Neural cell (in vitro differentiated cells): Measurements from ENCODE around the gene SLCO3A1. TPM values are rescaled to one million over a fixed set of nuclear protein-coding genes. Genes with fewer than 3 reads are reported as not detected.

Experiments
- H2AFZ ChIP-seq: fragments of 200-600, 300-800 bp; sonication (generic), shearing (Covaris generic); 2 replicates; pipeline ENCODE4 v1.6.0; 2014; ENCODE audit warnings: low read depth, mild to moderate bottlenecking, antibody characterized with exemption, low read length, moderate library complexity
- H3F3A ChIP-seq: fragments of 200-600 bp; shearing (Covaris generic); 2 replicates; pipeline ENCODE4 v1.6.1; 2016; ENCODE audit warnings: mild to moderate bottlenecking, moderate library complexity, mixed read lengths, antibody characterized with exemption, low read length; ENCODE audit not compliant: insufficient read depth, poor library complexity, severe bottlenecking
- H3K27ac ChIP-seq: fragments of 200-600, 300-800 bp; sonication (generic), shearing (Covaris generic); 2 replicates; pipeline ENCODE4 v1.5.1; 2014; ENCODE audit warnings: mild to moderate bottlenecking, low read length, moderate library complexity
- H3K27me3 ChIP-seq: fragments of 300-800, 200-600 bp; sonication (generic), shearing (Covaris generic); 2 replicates; pipeline ENCODE4 v1.6.0; 2014; ENCODE audit warnings: mild to moderate bottlenecking, low read depth, low read length, moderate library complexity; ENCODE audit not compliant: insufficient read depth
- H3K36me3 ChIP-seq: fragments of 300-800, 200-600 bp; sonication (generic), shearing (Covaris generic); 2 replicates; pipeline ENCODE4 v1.5.1; 2014; ENCODE audit warnings: mild to moderate bottlenecking, antibody characterized with exemption, low read length, moderate library complexity; ENCODE audit not compliant: insufficient read depth
- H3K4me2 ChIP-seq: fragments of 300-800, 200-600 bp; sonication (generic), shearing (Covaris generic); 2 replicates; pipeline ENCODE4 v1.6.0; 2014; ENCODE audit warnings: mild to moderate bottlenecking, low read length
- H3K4me3 ChIP-seq: fragments of 300-800, 200-600 bp; sonication (generic), shearing (Covaris generic); 2 replicates; pipeline ENCODE4 v1.5.1; 2014; ENCODE audit warnings: mild to moderate bottlenecking, low read length, moderate library complexity
- H3K79me2 ChIP-seq: fragments of 200-600 bp; shearing (Covaris generic); replicated peaks from 2 replicates; pipeline ENCODE4 v1.6.0; 2014; ENCODE audit warnings: mild to moderate bottlenecking, low read length, moderate library complexity; ENCODE audit not compliant: insufficient read depth
- H3K9ac ChIP-seq: fragments of 300-800, 200-600 bp; sonication (generic), shearing (Covaris generic); 2 replicates; pipeline ENCODE4 v1.6.1; 2016; ENCODE audit warnings: mild to moderate bottlenecking, low read length, mixed read lengths
- H3K9me2 ChIP-seq: fragments of 200-600 bp; shearing (Covaris generic); 2 replicates; pipeline ENCODE4 v1.6.1; 2016; ENCODE audit warnings: mild to moderate bottlenecking, low read length, mixed read lengths; ENCODE audit not compliant: insufficient read depth
- H3K9me3 ChIP-seq: fragments of 200-600, 300-800 bp; sonication (generic), shearing (Covaris generic); 2 replicates; pipeline ENCODE4 v1.6.1; 2016; ENCODE audit warnings: mild to moderate bottlenecking, mixed run types, low read length, moderate library complexity, mixed read lengths
- H4K20me1 ChIP-seq: fragments of 200-600 bp; shearing (Covaris generic); 2 replicates; pipeline ENCODE4 v1.6.1; 2016; ENCODE audit warnings: mild to moderate bottlenecking, mixed run types; ENCODE audit not compliant: insufficient read depth
- EP300 ChIP-seq: fragments of 450-650 bp; conservative IDR thresholded peaks from 2 replicates; pipeline ENCODE4 v1.6.1; 2014; ENCODE audit warnings: antibody characterized with exemption, mild to moderate bottlenecking, moderate library complexity; ENCODE audit not compliant: poor library complexity, severe bottlenecking
- EZH2 ChIP-seq: fragments of 200-600, 300-800 bp; shearing (Covaris generic), sonication (generic); IDR thresholded peaks from 2 replicates; pipeline ENCODE4 v1.6.1; 2014; ENCODE audit warnings: antibody characterized with exemption, low read length, borderline replicate concordance, mild to moderate bottlenecking; ENCODE audit not compliant: insufficient read depth, poor library complexity, severe bottlenecking
- MXI1 ChIP-seq: fragments of 450-650 bp; conservative IDR thresholded peaks from 2 replicates; pipeline ENCODE4 v1.6.1; 2014; ENCODE audit warnings: antibody characterized with exemption, mild to moderate bottlenecking; ENCODE audit not compliant: poor library complexity, severe bottlenecking
- POLR2AphosphoS5 ChIP-seq: IDR thresholded peaks from 2 replicates; pipeline ENCODE4 v1.6.1; 2012
- RAD21 ChIP-seq: fragments of 450-650 bp; conservative IDR thresholded peaks from 2 replicates; pipeline ENCODE4 v1.6.1; 2014; ENCODE audit warnings: antibody characterized with exemption, mild to moderate bottlenecking, moderate library complexity
- SMC3 ChIP-seq: fragments of 450-650 bp; conservative IDR thresholded peaks from 2 replicates; pipeline ENCODE4 v1.6.1; 2014; ENCODE audit warnings: antibody characterized with exemption, mild to moderate bottlenecking, moderate library complexity; ENCODE audit not compliant: poor library complexity
- TAF1 ChIP-seq: IDR thresholded peaks from 2 replicates; pipeline ENCODE4 v1.6.1; 2012; ENCODE audit warnings: low read depth
- polyA plus RNA-seq: library from polyadenylated mRNA; depleted of rRNA; stranded (reverse); fragments of >200 nt; gene quantifications from 2 replicates; pipeline ENCODE4 v1.2.3, GENCODE V29; 2014
- TF ChIP-seq, protein P1 (sequence below): fragments of 450-650 bp; IDR thresholded peaks from 2 replicates; pipeline ENCODE4 v1.5.1; 2014; ENCODE audit warnings: antibody characterized with exemption, mild to moderate bottlenecking, moderate library complexity; ENCODE audit not compliant: poor library complexity, severe bottlenecking
- TF ChIP-seq, protein P2 (sequence below): IDR thresholded peaks from 2 replicates; pipeline ENCODE4 v1.6.1; 2012; ENCODE audit warnings: borderline replicate concordance

Gene SLCO3A1
- polyA plus RNA-seq, 1 donor from 2014 or later: 14.2 TPM

DNA sequence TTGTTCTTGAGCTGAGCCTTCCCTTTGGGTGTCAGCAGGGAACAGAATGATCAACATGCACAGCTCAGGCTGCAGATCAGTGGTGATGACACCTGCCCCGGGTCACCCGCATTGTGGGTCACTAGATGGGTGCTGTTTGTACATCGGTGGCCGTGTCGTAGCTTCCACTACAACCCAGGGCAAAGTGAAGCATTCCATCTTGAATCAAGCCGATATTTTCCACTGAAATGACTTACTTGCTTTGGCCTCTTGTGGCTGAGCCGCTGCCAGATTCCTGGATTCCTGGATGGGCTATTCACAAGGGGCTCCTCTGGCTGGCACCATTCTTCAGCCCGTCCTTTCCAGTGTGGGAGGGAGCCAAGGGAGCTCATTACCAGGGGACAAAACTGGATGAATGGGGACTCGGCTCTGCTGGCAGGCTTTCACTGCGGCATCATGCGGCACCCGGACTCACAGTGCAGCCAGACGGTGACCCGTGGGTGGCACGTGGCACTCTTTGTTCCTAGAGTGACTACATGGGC lies 65.6 kb downstream of the SLCO3A1 start:
- Histone ChIP-seq H3K4me3 (no peak overlapping the region), H3K27me3 (no peaks in the 10 kb centered on the region), H3F3A (no peaks in the 10 kb centered on the region), H3K4me2 (no peak overlapping the region), H3K27ac (no peak overlapping the region), H3K9me2 (no peaks in the 10 kb centered on the region), H4K20me1 (no peaks in the 10 kb centered on the region), H3K9ac (no peak overlapping the region), H3K79me2 (peaks cover 8% of the 10 kb centered on the region), H3K36me3 (peaks cover 11% of the 10 kb centered on the region), H3K9me3 (no peaks in the 10 kb centered on the region), H2AFZ (no peak overlapping the region)
- TF ChIP-seq TAF1 (no peak), EP300 (no peak), POLR2AphosphoS5 (no peak), EZH2 (no peak), SMC3 (no peak)
- TF ChIP-seq, protein P1, sequence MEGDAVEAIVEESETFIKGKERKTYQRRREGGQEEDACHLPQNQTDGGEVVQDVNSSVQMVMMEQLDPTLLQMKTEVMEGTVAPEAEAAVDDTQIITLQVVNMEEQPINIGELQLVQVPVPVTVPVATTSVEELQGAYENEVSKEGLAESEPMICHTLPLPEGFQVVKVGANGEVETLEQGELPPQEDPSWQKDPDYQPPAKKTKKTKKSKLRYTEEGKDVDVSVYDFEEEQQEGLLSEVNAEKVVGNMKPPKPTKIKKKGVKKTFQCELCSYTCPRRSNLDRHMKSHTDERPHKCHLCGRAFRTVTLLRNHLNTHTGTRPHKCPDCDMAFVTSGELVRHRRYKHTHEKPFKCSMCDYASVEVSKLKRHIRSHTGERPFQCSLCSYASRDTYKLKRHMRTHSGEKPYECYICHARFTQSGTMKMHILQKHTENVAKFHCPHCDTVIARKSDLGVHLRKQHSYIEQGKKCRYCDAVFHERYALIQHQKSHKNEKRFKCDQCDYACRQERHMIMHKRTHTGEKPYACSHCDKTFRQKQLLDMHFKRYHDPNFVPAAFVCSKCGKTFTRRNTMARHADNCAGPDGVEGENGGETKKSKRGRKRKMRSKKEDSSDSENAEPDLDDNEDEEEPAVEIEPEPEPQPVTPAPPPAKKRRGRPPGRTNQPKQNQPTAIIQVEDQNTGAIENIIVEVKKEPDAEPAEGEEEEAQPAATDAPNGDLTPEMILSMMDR: no peak
- TF ChIP-seq, protein P2, sequence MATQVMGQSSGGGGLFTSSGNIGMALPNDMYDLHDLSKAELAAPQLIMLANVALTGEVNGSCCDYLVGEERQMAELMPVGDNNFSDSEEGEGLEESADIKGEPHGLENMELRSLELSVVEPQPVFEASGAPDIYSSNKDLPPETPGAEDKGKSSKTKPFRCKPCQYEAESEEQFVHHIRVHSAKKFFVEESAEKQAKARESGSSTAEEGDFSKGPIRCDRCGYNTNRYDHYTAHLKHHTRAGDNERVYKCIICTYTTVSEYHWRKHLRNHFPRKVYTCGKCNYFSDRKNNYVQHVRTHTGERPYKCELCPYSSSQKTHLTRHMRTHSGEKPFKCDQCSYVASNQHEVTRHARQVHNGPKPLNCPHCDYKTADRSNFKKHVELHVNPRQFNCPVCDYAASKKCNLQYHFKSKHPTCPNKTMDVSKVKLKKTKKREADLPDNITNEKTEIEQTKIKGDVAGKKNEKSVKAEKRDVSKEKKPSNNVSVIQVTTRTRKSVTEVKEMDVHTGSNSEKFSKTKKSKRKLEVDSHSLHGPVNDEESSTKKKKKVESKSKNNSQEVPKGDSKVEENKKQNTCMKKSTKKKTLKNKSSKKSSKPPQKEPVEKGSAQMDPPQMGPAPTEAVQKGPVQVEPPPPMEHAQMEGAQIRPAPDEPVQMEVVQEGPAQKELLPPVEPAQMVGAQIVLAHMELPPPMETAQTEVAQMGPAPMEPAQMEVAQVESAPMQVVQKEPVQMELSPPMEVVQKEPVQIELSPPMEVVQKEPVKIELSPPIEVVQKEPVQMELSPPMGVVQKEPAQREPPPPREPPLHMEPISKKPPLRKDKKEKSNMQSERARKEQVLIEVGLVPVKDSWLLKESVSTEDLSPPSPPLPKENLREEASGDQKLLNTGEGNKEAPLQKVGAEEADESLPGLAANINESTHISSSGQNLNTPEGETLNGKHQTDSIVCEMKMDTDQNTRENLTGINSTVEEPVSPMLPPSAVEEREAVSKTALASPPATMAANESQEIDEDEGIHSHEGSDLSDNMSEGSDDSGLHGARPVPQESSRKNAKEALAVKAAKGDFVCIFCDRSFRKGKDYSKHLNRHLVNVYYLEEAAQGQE: no peak

- H3K27me3 ChIP-seq: no peaks in the 10 kb centered on the region
- no peaks in the 10 kb centered on the region for H3K9me3 ChIP-seq
- no peak overlapping the region for H3K4me2 ChIP-seq
- no peak overlapping the region for H3K4me3 ChIP-seq
- H3K9ac ChIP-seq: no peak overlapping the region
- no peaks in the 10 kb centered on the region for H4K20me1 ChIP-seq
- H3K27ac ChIP-seq: no peak overlapping the region
- H3K36me3 ChIP-seq: peaks cover 11% of the 10 kb centered on the region
- no peaks in the 10 kb centered on the region for H3F3A ChIP-seq
- H2AFZ ChIP-seq: no peak overlapping the region
- peaks cover 14% of the 10 kb centered on the region for H3K79me2 ChIP-seq
- H3K9me2 ChIP-seq: no peaks in the 10 kb centered on the region
- no peak for TF ChIP-seq POLR2AphosphoS5
- TF ChIP-seq EP300: no peak
- TF ChIP-seq, protein P1: no peak
- TF ChIP-seq, protein P2: no peak
- no peak for TF ChIP-seq TAF1
- TF ChIP-seq MXI1: no peak
- TF ChIP-seq SMC3: no peak
- TF ChIP-seq EZH2: no peak
- TF ChIP-seq RAD21: no peak
These were observed 67.8 kb downstream of the SLCO3A1 start for GRCh38 chr15:91921188-91921842.
